ENCODE data around the gene FOXC2. TPM values are rescaled to one million over a fixed set of nuclear protein-coding genes. Genes with fewer than 3 reads are reported as not detected.

Gene FOXC2
- total and polyA plus RNA-seq, 2 donors, result 0.09 to 1.2 TPM

DNA sequence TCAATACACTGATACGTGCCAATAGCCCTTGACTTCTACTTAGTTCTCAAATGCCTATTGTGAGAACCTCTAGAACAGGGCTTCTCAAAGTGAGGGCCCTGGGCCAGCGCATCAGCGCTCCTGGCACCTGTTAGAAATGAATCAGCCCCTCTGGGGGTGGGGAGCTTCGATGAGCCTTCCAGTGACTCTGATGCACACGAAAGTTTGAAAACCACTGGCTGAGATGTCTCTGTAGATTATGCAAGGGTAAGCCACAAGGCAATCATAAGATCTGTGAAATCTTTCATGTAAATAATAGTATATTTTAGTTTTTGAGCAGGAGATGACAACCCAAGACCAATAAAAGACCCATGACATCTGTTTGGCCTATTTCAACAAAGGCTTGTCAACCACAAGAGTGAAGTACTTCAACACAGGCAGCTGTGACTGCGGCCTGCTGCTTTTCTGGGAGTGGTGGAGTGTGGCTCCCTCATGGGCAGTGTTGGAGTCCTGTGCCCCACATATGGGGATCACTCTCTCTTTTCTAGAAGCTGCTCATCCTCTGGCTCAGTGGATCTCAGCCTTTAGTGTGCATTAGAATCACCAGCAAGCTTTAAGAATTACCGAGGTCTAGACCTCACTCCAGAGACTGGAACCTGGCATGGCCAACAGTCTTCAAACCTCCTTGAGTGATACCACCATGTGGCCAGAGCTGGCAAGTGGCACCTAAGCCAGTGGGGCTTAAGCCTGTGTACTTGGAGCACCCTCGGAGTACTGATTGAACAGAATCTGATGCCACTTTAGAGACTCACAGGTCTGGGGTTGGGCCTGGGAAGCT lies 17.3 kb upstream of the FOXC2 start:
- Histone ChIP-seq H3K4me3 (ENCODE audit: low read length in 2 of 2) (no peak overlapping the region), H3K27me3 (ENCODE audit: control insufficient read depth in 2 of 2, insufficient read depth in 1 of 2, low read length in 1 of 2) (no peaks in the 10 kb centered on the region)

DNA sequence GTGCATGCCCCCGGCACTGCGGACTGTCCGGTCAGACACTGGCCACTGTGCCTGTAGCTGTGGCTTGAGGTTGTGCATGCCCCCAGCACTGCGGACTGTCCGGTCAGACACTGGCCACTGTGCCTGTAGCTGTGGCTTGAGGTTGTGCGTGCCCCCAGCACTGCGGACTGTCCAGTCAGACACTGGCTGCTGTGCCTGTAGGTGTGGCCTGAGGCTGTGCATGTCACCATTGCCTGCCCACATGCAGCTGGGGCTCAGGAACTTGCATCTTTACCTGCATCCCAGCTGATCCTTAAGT lies 16.8 kb upstream of the FOXC2 start:
- DNase-seq (ENCODE audit: low read depth in 6 of 9, low spot score in 9 of 9), result no peak
- 99% methylated on average over 7 of the region's 7 CpGs for WGBS
- Histone ChIP-seq H3K27ac (ENCODE audit: low read depth in 1 of 2, low read length in 1 of 2) (no peak overlapping the region), H3K9me3 (ENCODE audit: control insufficient read depth in 2 of 2, insufficient read depth in 1 of 2, low read length in 1 of 2) (no peaks in the 10 kb centered on the region), H3K36me3 (ENCODE audit: control insufficient read depth in 2 of 2, insufficient read depth in 2 of 2, low read length in 1 of 2) (peaks cover 18 to 23% of the 10 kb centered on the region in 2 donors), H3K4me1 (ENCODE audit: control insufficient read depth in 2 of 2, insufficient read depth in 2 of 2, low read length in 2 of 2) (peaks cover 18 to 34% of the 10 kb centered on the region in 2 donors), H3K4me3 (ENCODE audit: low read length in 2 of 2) (no peak overlapping the region), H3K27me3 (ENCODE audit: control insufficient read depth in 2 of 2, insufficient read depth in 1 of 2, low read length in 1 of 2) (no peaks in the 10 kb centered on the region)

More for the DNA sequence above, 17.3 kb upstream of the FOXC2 start:
- H3K4me1 ChIP-seq (ENCODE audit: control insufficient read depth in 2 of 2, insufficient read depth in 2 of 2, low read length in 2 of 2), result peaks cover 14 to 30% of the 10 kb centered on the region in 2 donors
- peak overlapping the region in 1 of 2 donors; percentile 37 for H3K27ac ChIP-seq (ENCODE audit: low read depth in 1 of 2, low read length in 1 of 2)
- peak in 4 of 9 donors; percentile 41 to 73 (median 42) for DNase-seq (ENCODE audit: low read depth in 6 of 9, low spot score in 9 of 9)
- H3K36me3 ChIP-seq (ENCODE audit: control insufficient read depth in 2 of 2, insufficient read depth in 2 of 2, low read length in 1 of 2), result peaks cover 18 to 23% of the 10 kb centered on the region in 2 donors
- no peaks in the 10 kb centered on the region for H3K9me3 ChIP-seq (ENCODE audit: control insufficient read depth in 2 of 2, insufficient read depth in 1 of 2, low read length in 1 of 2)
- 50% methylated on average over 8 of the region's 8 CpGs for WGBS

GRCh38 chr16:86550281-86550680 lies 16.3 kb upstream of the FOXC2 start:
- Histone ChIP-seq H3K4me1 (ENCODE audit: control insufficient read depth in 2 of 2, insufficient read depth in 2 of 2, low read length in 2 of 2) (peaks cover 18 to 36% of the 10 kb centered on the region in 2 donors), H3K9me3 (ENCODE audit: control insufficient read depth in 2 of 2, insufficient read depth in 1 of 2, low read length in 1 of 2) (no peaks in the 10 kb centered on the region), H3K36me3 (ENCODE audit: control insufficient read depth in 2 of 2, insufficient read depth in 2 of 2, low read length in 1 of 2) (peaks cover 17 to 23% of the 10 kb centered on the region in 2 donors), H3K27ac (ENCODE audit: low read depth in 1 of 2, low read length in 1 of 2) (no peak overlapping the region), H3K4me3 (ENCODE audit: low read length in 2 of 2) (no peak overlapping the region), H3K27me3 (ENCODE audit: control insufficient read depth in 2 of 2, insufficient read depth in 1 of 2, low read length in 1 of 2) (no peaks in the 10 kb centered on the region)
- no peak for DNase-seq (ENCODE audit: low read depth in 6 of 9, low spot score in 9 of 9)
- WGBS, result 96% methylated on average over 5 of the region's 5 CpGs

GRCh38 chr16:86553356-86553755 lies 13.3 kb upstream of the FOXC2 start:
- H3K4me3 ChIP-seq (ENCODE audit: low read length in 2 of 2), result no peak overlapping the region
- H3K4me1 ChIP-seq (ENCODE audit: control insufficient read depth in 2 of 2, insufficient read depth in 2 of 2, low read length in 2 of 2), result peaks cover 24 to 41% of the 10 kb centered on the region in 2 donors
- H3K27me3 ChIP-seq (ENCODE audit: control insufficient read depth in 2 of 2, insufficient read depth in 1 of 2, low read length in 1 of 2), result peaks cover 7 to 9% of the 10 kb centered on the region in 2 donors
- WGBS, result 98% methylated on average over 22 of the region's 22 CpGs
- DNase-seq (ENCODE audit: low read depth in 6 of 9, low spot score in 9 of 9), result no peak
- H3K9me3 ChIP-seq (ENCODE audit: control insufficient read depth in 2 of 2, insufficient read depth in 1 of 2, low read length in 1 of 2), result no peaks in the 10 kb centered on the region
- H3K27ac ChIP-seq (ENCODE audit: low read depth in 1 of 2, low read length in 1 of 2), result no peak overlapping the region
- peaks cover 4 to 9% of the 10 kb centered on the region in 2 donors for H3K36me3 ChIP-seq (ENCODE audit: control insufficient read depth in 2 of 2, insufficient read depth in 2 of 2, low read length in 1 of 2)

- Histone ChIP-seq H3K27ac (ENCODE audit: low read depth in 1 of 2, low read length in 1 of 2) (peak overlapping the region; percentile 75 to 84), H3K4me1 (ENCODE audit: control insufficient read depth in 2 of 2, insufficient read depth in 2 of 2, low read length in 2 of 2) (peaks cover 21 to 30% of the 10 kb centered on the region in 2 donors), H3K36me3 (ENCODE audit: control insufficient read depth in 2 of 2, insufficient read depth in 2 of 2, low read length in 1 of 2) (peaks cover 4 to 9% of the 10 kb centered on the region in 2 donors), H3K4me3 (ENCODE audit: low read length in 2 of 2) (peak overlapping the region; percentile 94 to 95), H3K27me3 (ENCODE audit: control insufficient read depth in 2 of 2, insufficient read depth in 1 of 2, low read length in 1 of 2) (peaks cover 9 to 12% of the 10 kb centered on the region in 2 donors), H3K9me3 (ENCODE audit: control insufficient read depth in 2 of 2, insufficient read depth in 1 of 2, low read length in 1 of 2) (no peaks in the 10 kb centered on the region)
- WGBS, result 10% methylated on average over 10 of the region's 10 CpGs
- no peak for DNase-seq (ENCODE audit: low read depth in 6 of 9, low spot score in 9 of 9)
Measured at GRCh38 chr16:86554599-86554916, 12.1 kb upstream of the FOXC2 start.

GRCh38 chr16:86554917-86555703 lies 11.5 kb upstream of the FOXC2 start, which contains the start of gene MTHFSD:
Gene MTHFSD, minus strand, starts transcription at chr16:86555235. Its CDS starts 51 bp downstream, at chr16:86555184.
- peak within 1 kb of the TSS; percentile 94 to 95 for H3K4me3 ChIP-seq (ENCODE audit: low read length in 2 of 2)
- peak within 1 kb of the TSS; percentile 75 to 84 for H3K27ac ChIP-seq (ENCODE audit: low read depth in 1 of 2, low read length in 1 of 2)
- peaks cover 9 to 12% of the 10 kb centered on the region in 2 donors for H3K27me3 ChIP-seq (ENCODE audit: control insufficient read depth in 2 of 2, insufficient read depth in 1 of 2, low read length in 1 of 2)
- WGBS, result 4% methylated on average over 70 of the region's 70 CpGs
- peaks cover 16 to 25% of the 10 kb centered on the region in 2 donors for H3K4me1 ChIP-seq (ENCODE audit: control insufficient read depth in 2 of 2, insufficient read depth in 2 of 2, low read length in 2 of 2)
- peaks cover 4 to 9% of the 10 kb centered on the region in 2 donors for H3K36me3 ChIP-seq (ENCODE audit: control insufficient read depth in 2 of 2, insufficient read depth in 2 of 2, low read length in 1 of 2)
- peak; percentile 76 to 96 (median 91) for DNase-seq (ENCODE audit: low read depth in 6 of 9, low spot score in 9 of 9)
- H3K9me3 ChIP-seq (ENCODE audit: control insufficient read depth in 2 of 2, insufficient read depth in 1 of 2, low read length in 1 of 2), result no peaks in the 10 kb centered on the region

DNA sequence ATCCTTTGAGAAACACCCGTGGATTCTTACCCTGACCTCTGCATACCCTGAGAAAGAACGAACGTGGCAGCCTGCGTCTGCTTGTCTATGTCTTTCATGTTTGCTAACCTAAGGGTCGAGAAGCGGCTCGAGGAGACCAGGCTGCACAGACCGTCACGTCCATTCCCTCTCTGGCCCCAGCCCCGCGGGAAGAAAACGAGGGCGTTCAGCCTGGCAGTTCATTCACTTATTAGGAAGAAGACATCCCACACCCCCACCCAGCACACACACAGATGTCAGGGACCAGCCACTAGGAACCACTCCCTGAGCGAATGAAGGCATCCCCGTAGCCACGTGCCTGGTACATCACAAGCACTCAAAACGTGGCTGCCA lies 10.9 kb upstream of the FOXC2 start:
- H3K4me1 ChIP-seq (ENCODE audit: control insufficient read depth in 2 of 2, insufficient read depth in 2 of 2, low read length in 2 of 2), result peaks cover 12 to 20% of the 10 kb centered on the region in 2 donors
- no peak overlapping the region for H3K27ac ChIP-seq (ENCODE audit: low read depth in 1 of 2, low read length in 1 of 2)
- peaks cover 9 to 12% of the 10 kb centered on the region in 2 donors for H3K27me3 ChIP-seq (ENCODE audit: control insufficient read depth in 2 of 2, insufficient read depth in 1 of 2, low read length in 1 of 2)
- 48% methylated on average over 17 of the region's 17 CpGs for WGBS
- H3K4me3 ChIP-seq (ENCODE audit: low read length in 2 of 2), result peak overlapping the region; percentile 94 to 95
- no peak for DNase-seq (ENCODE audit: low read depth in 6 of 9, low spot score in 9 of 9)
- peaks cover 4 to 6% of the 10 kb centered on the region in 2 donors for H3K36me3 ChIP-seq (ENCODE audit: control insufficient read depth in 2 of 2, insufficient read depth in 2 of 2, low read length in 1 of 2)
- H3K9me3 ChIP-seq (ENCODE audit: control insufficient read depth in 2 of 2, insufficient read depth in 1 of 2, low read length in 1 of 2), result no peaks in the 10 kb centered on the region

- no peak for DNase-seq (ENCODE audit: low read depth in 6 of 9, low spot score in 9 of 9)
- peaks cover 0 to 3% of the 10 kb centered on the region in 2 donors for H3K36me3 ChIP-seq (ENCODE audit: control insufficient read depth in 2 of 2, insufficient read depth in 2 of 2, low read length in 1 of 2)
- peaks cover 9 to 16% of the 10 kb centered on the region in 2 donors for H3K27me3 ChIP-seq (ENCODE audit: control insufficient read depth in 2 of 2, insufficient read depth in 1 of 2, low read length in 1 of 2)
- H3K4me1 ChIP-seq (ENCODE audit: control insufficient read depth in 2 of 2, insufficient read depth in 2 of 2, low read length in 2 of 2), result peaks cover 12 to 17% of the 10 kb centered on the region in 2 donors
- no peak overlapping the region for H3K4me3 ChIP-seq (ENCODE audit: low read length in 2 of 2)
- WGBS, result 73% methylated on average over 5 of the region's 5 CpGs
- no peak overlapping the region for H3K27ac ChIP-seq (ENCODE audit: low read depth in 1 of 2, low read length in 1 of 2)
- no peaks in the 10 kb centered on the region for H3K9me3 ChIP-seq (ENCODE audit: control insufficient read depth in 2 of 2, insufficient read depth in 1 of 2, low read length in 1 of 2)
Measured at GRCh38 chr16:86556576-86556975, 10.1 kb upstream of the FOXC2 start.

DNA sequence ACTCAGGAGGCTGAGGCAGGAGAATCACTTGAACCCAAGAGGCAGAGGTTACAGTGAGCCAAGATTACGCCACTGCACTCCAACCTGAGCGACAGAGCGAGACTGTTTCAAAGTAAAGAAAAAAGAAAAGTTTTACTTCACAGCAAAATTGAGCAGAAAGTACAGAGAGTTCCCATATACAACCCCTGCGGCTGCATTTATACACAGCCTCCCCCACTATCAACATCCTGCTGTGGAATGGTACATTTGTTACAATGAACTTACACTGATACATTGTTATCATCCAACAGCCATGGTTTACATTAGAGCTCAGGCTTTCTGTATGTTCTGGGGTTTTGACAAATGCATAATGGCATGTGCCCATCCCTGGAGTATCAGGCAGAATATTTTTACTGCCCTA lies 9.0 kb upstream of the FOXC2 start:
- WGBS, result 90% methylated on average over 4 of the region's 4 CpGs
- no peak for DNase-seq (ENCODE audit: low read depth in 6 of 9, low spot score in 9 of 9)
- Histone ChIP-seq H3K9me3 (ENCODE audit: control insufficient read depth in 2 of 2, insufficient read depth in 1 of 2, low read length in 1 of 2) (no peaks in the 10 kb centered on the region), H3K4me1 (ENCODE audit: control insufficient read depth in 2 of 2, insufficient read depth in 2 of 2, low read length in 2 of 2) (peaks cover 12 to 14% of the 10 kb centered on the region in 2 donors), H3K27ac (ENCODE audit: low read depth in 1 of 2, low read length in 1 of 2) (no peak overlapping the region), H3K27me3 (ENCODE audit: control insufficient read depth in 2 of 2, insufficient read depth in 1 of 2, low read length in 1 of 2) (peaks cover 9 to 19% of the 10 kb centered on the region in 2 donors), H3K36me3 (ENCODE audit: control insufficient read depth in 2 of 2, insufficient read depth in 2 of 2, low read length in 1 of 2) (no peaks in the 10 kb centered on the region), H3K4me3 (ENCODE audit: low read length in 2 of 2) (no peak overlapping the region)

All from thymus (tissue), 11 donors.